Activated T-helper 1 cell treated with Interleukin-2 at 50 U/mL for 16 hours (primary cell): ENCODE results near the gene ZNF497.
"Not testable (repeated sequence)": the region's sequence is repeated elsewhere in the genome, so short reads cannot be mapped to it uniquely, and the experiment has no call there.

Source experiments
- DNase-seq: peaks from one replicate; pipeline ENCODE4 v3.0.0-alpha.2; 2020; ENCODE audit warnings: low read depth

ZNF497 gene

GRCh38 chr19:58348080-58348479 lies 14.5 kb downstream of the ZNF497 start:
- not testable (repeated sequence) for DNase-seq

GRCh38 chr19:58346961-58347929 lies 15.3 kb downstream of the ZNF497 start:
- DNase-seq = peak; percentile 49

- DNase-seq = no peak
Observed at GRCh38 chr19:58345558-58345957, 17.0 kb downstream of the ZNF497 start.

- no peak for DNase-seq
Observed at GRCh38 chr19:58338825-58339558, 23.6 kb downstream of the ZNF497 start.

- no peak for DNase-seq
Observed at GRCh38 chr19:58338336-58338735, 24.2 kb downstream of the ZNF497 start.

- no peak for DNase-seq
Observed at GRCh38 chr19:58336820-58337219, 25.7 kb downstream of the ZNF497 start.

GRCh38 chr19:58336216-58336615 lies 26.3 kb downstream of the ZNF497 start:
- DNase-seq = no peak

- no peak for DNase-seq
Observed at GRCh38 chr19:58335630-58336029, 26.9 kb downstream of the ZNF497 start.

- no peak for DNase-seq
Observed at GRCh38 chr19:58334691-58335249, 27.8 kb downstream of the ZNF497 start.

GRCh38 chr19:58332697-58333096 lies 29.9 kb downstream of the ZNF497 start:
- no peak for DNase-seq

GRCh38 chr19:58330458-58330857 lies 32.1 kb downstream of the ZNF497 start:
- DNase-seq = no peak

GRCh38 chr19:58328999-58329398 lies 33.6 kb downstream of the ZNF497 start:
- no peak for DNase-seq

- peak; percentile 73 for DNase-seq
Observed at GRCh38 chr19:58326914-58327726, 35.4 kb downstream of the ZNF497 start, which contains the start of gene ZSCAN22. Gene ZSCAN22 (plus strand): TSS chr19:58326994. CDS start chr19:58334803, 7,809 bp downstream.

- DNase-seq = no peak
Observed at GRCh38 chr19:58326501-58326913, 36.0 kb downstream of the ZNF497 start.

GRCh38 chr19:58325311-58326022 lies 37.1 kb downstream of the ZNF497 start:
- no peak for DNase-seq

- DNase-seq = no peak
Observed at GRCh38 chr19:58319241-58319640, 43.3 kb downstream of the ZNF497 start.

- DNase-seq = no peak
Observed at GRCh38 chr19:58318297-58318696, 44.3 kb downstream of the ZNF497 start.

- no peak for DNase-seq
Observed at GRCh38 chr19:58317476-58318072, 45.0 kb downstream of the ZNF497 start.

- DNase-seq = no peak
Observed at GRCh38 chr19:58315580-58315979, 47.0 kb downstream of the ZNF497 start.

GRCh38 chr19:58311345-58311865 lies 51.1 kb downstream of the ZNF497 start:
- no peak for DNase-seq
